Calu3 (cell line): ENCODE data around the gene SETBP1. TPM values are rescaled to one million over a fixed set of nuclear protein-coding genes. Genes with fewer than 3 reads are reported as not detected.

Experiments used
- BruUV-seq: library from RNA; stranded (reverse); fragments of 400-500 nt; replicated peaks from 2 replicates; lab custom pipeline; 2021; lab: Mats Ljungman, UMichigan
- CTCF ChIA-PET: fragments of 300-600 bp; sonication (Branson Sonifier 250); formaldehyde crosslinking; loops from one replicate; lab custom pipeline; 2022; ENCODE audit warnings: antibody characterized with exemption; lab: Charles Lee
- DNase-seq: peaks from one replicate; pipeline ENCODE4 v3.0.0; 2022
- H3K27ac Mint-ChIP-seq: one replicate; pipeline ENCODE4 v1.8.0; 2022; ENCODE audit warnings: mixed read lengths; ENCODE audit not compliant: unreplicated experiment
- H3K27me3 Mint-ChIP-seq: one replicate; pipeline ENCODE4 v1.8.0; 2022; ENCODE audit warnings: mixed read lengths; ENCODE audit not compliant: unreplicated experiment
- H3K36me3 Mint-ChIP-seq: one replicate; pipeline ENCODE4 v1.8.0; 2022; ENCODE audit warnings: mild to moderate bottlenecking, moderate library complexity, mixed read lengths; ENCODE audit not compliant: insufficient read depth, unreplicated experiment
- H3K4me1 Mint-ChIP-seq: one replicate; pipeline ENCODE4 v1.8.0; 2022; ENCODE audit warnings: mild to moderate bottlenecking, low read depth, mixed read lengths; ENCODE audit not compliant: unreplicated experiment
- H3K4me3 Mint-ChIP-seq: one replicate; pipeline ENCODE4 v1.8.0; 2022; ENCODE audit warnings: mild to moderate bottlenecking, low read depth, moderate library complexity, mixed read lengths; ENCODE audit not compliant: unreplicated experiment
- H3K9me3 Mint-ChIP-seq: one replicate; pipeline ENCODE4 v1.8.0; 2022; ENCODE audit warnings: low read depth, mixed read lengths; ENCODE audit not compliant: unreplicated experiment
- CTCF ChIP-seq: fragments of 200-600 bp; IDR thresholded peaks from one replicate; pipeline ENCODE4 v1.8.0; 2022; ENCODE audit warnings: antibody characterized with exemption; ENCODE audit not compliant: unreplicated experiment
- intact Hi-C: fragments of 100-400 bp; cut with micrococcal nuclease; formaldehyde crosslinking; loops from one replicate; pipeline ENCODE4 v1.10.0; 2022; ENCODE audit not compliant: unreplicated experiment
- total RNA-seq: library from RNA; stranded (reverse); gene quantifications from 2 replicates; pipeline ENCODE4 v1.2.3, GENCODE V29; 2022

SETBP1 gene
- total RNA-seq, 1 experiment from 2014 or later, result 6.0 TPM

DNA sequence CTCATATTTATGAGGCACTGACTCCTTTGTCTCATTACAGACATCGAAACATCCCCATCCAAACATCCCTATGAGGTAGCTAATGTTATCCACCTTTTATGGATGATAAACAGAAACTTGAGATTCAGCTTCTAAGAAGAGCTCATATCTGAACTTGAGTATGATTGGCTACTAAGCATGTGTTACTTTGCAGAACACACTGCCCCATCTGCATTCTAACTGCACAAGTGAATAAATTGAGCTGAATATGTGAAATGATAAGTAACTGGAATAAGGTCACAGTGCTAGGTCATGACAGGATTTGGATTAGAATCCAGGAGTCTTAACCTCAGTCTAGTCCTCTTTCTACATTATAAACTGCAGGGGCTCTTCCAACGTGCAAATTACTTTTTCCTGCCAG lies 172.7 kb downstream of the SETBP1 start:
- intact Hi-C loops, result no loop called here
- no peak for TF ChIP-seq CTCF
- Mint-ChIP-seq H3K4me3 (no peak overlapping the region), H3K27me3 (no peaks in the 10 kb centered on the region), H3K36me3 (no peaks in the 10 kb centered on the region), H3K4me1 (no peaks in the 10 kb centered on the region), H3K9me3 (no peaks in the 10 kb centered on the region), H3K27ac (no peak overlapping the region)
- CTCF ChIA-PET, result interaction anchor here (0.6 kb wide), 1 partner anchor 54 kb away, joined by 3 read pairs; no protein-coding TSS in a partner anchor
- DNase-seq, result no peak
- BruUV-seq, result no TSS peak

GRCh38 chr18:44855681-44856080 lies 175.0 kb downstream of the SETBP1 start:
- no TSS peak for BruUV-seq
- no peak for DNase-seq
- Mint-ChIP-seq H3K9me3 (no peaks in the 10 kb centered on the region), H3K4me1 (no peaks in the 10 kb centered on the region), H3K36me3 (no peaks in the 10 kb centered on the region), H3K27ac (no peak overlapping the region), H3K27me3 (no peaks in the 10 kb centered on the region), H3K4me3 (no peak overlapping the region)
- intact Hi-C loops, result no loop called here
- no peak for TF ChIP-seq CTCF
- CTCF ChIA-PET, result no interaction called here

DNA sequence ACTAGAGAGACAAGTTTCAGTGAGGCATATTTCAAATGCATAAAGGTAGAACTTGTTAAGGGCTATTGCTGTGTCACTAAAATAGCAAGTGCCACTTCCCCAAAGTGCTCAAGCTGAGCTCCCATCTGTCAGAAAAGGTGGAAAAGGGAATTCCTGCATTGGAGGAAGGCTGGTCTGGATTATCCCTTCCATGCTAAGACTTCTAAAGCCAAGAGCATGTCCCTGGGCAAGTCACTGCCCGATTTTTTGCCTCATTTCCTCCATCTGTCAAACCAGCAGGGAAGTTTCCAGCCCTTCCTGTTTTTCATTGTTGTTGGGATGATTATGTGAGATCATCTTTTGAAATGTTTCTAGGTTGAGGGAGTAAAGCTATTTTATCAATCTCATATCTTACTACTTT lies 175.5 kb downstream of the SETBP1 start:
- DNase-seq, result no peak
- CTCF ChIA-PET, result no interaction called here
- H3K27me3 Mint-ChIP-seq, result no peaks in the 10 kb centered on the region
- no peaks in the 10 kb centered on the region for H3K9me3 Mint-ChIP-seq
- no TSS peak for BruUV-seq
- TF ChIP-seq CTCF, result no peak
- no peaks in the 10 kb centered on the region for H3K4me1 Mint-ChIP-seq
- H3K27ac Mint-ChIP-seq, result no peak overlapping the region
- no peaks in the 10 kb centered on the region for H3K36me3 Mint-ChIP-seq
- H3K4me3 Mint-ChIP-seq, result no peak overlapping the region
- intact Hi-C loops, result no loop called here

DNA sequence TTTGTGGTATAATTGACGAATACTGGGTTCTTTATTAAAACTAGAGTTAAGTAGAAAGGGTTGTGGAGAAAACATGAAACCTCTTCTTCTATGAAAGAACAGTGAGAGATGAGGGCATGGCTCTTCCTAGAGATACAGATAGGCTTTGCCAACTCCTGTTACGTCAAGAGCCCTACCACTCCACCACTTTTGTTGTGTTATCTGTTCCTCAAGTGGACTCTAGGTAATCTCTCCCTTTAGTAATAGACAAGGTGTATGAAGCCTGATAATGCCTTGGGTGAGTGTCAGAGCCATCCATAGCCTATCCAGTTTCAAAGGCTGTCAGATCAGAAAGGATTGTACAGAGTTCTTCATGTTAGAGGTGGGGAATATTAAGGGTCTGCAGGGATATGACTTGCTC lies 176.4 kb downstream of the SETBP1 start:
- intact Hi-C loops, result no loop called here
- CTCF ChIA-PET, result interaction anchor here (0.5 kb wide), 1 partner anchor 1051 kb away, joined by 5 read pairs; no protein-coding TSS in a partner anchor

More for the DNA sequence above, 176.4 kb downstream of the SETBP1 start:
- Mint-ChIP-seq H3K27ac (no peak overlapping the region), H3K36me3 (no peaks in the 10 kb centered on the region), H3K4me3 (no peak overlapping the region), H3K4me1 (no peaks in the 10 kb centered on the region), H3K27me3 (no peaks in the 10 kb centered on the region), H3K9me3 (no peaks in the 10 kb centered on the region)
- no TSS peak for BruUV-seq
- no peak for DNase-seq
- no peak for TF ChIP-seq CTCF
